ENCODE data around the gene MEI1.
A peak's percentile ranks its signal among the peaks of the same experiment; 100 is the strongest.

MEI1 gene

GRCh38 chr22:41742918-41743317 lies 43.6 kb downstream of the MEI1 start:
- DNase-seq (ENCODE audit: low read depth): no peak

GRCh38 chr22:41745968-41746367 lies 46.7 kb downstream of the MEI1 start:
- DNase-seq (ENCODE audit: low read depth): no peak

DNA sequence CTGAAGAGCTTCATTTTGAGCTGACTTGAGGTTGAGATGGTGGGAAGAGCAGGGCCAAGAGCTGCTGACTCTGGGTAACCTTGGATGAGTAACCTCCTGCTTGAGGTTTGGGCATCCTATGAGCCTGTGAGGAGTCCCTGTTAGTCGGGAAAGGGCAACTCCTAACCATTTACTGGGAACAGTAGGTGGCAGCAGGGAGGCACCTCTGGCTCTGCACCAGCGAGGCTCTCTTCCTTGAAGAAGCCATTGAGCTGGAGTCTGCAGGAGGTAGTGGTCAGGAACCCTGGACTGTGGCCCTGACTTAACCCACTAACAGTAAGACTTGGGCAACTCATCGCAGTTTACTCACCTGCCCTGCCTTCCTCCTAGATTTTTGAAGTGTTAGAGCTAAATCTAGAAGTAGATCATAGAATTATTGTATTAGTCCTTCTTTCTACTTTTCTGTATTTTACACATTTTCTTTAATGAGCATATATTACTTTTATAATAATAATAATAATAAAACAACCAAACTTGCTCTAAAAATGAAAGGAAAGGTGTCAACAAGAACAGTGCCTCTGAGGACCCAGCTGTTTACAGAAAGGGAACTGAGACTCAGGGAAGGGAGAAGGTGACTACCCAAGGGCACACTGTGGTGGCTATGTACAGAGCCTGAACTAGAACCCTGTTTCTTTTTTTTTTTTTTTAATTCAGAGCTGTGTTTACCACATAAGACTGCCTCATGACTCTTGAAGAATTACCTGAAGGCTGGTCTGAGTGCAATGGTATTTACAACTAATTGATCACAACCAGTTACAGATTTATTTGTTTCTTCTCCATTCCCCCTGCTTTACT lies 47.5 kb downstream of the MEI1 start:
- peak; percentile 90 for DNase-seq (ENCODE audit: low read depth)

GRCh38 chr22:41752011-41752970 lies 53.0 kb downstream of the MEI1 start:
- no peak for DNase-seq (ENCODE audit: low read depth)

DNA sequence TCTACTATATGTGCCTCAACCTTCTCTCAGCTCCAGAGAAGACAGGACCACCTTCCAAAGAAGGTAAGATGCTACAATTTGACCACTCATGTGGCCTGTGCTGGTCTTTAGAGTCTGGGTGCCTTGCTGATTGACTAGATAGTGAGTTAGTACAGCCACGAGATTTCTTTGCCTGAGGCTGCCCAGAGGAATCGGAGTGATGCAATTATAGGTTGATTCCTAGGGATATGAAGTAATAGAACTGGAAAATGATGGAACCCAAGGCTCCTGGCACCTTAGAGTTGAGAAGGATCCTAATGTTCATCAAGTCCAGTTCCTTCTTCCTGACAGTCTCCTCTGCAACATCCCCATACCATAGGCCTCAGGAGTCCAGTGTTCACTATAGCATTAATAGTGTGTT lies 54.7 kb downstream of the MEI1 start:
- DNase-seq (ENCODE audit: low read depth): no peak

DNA sequence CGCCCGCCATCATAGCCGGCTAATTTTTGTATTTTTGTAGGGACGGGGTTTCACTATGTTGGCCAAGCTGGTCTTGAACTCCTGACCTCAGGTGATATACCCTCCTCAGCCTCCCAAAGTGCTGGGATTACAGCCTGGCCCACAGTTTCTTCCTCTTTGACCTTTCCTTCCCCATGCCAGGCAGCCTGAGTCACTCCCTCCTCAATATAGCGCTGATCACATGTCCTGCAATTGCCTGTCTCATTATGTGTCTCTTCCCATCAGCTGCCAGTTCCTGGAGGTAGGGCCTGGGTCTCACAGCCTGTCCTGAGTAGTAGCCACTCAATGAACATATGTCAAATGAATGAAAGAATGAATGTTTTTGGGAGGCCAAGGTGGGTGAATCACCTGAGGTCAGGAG lies 58.2 kb downstream of the MEI1 start:
- no peak for DNase-seq (ENCODE audit: low read depth)

DNA sequence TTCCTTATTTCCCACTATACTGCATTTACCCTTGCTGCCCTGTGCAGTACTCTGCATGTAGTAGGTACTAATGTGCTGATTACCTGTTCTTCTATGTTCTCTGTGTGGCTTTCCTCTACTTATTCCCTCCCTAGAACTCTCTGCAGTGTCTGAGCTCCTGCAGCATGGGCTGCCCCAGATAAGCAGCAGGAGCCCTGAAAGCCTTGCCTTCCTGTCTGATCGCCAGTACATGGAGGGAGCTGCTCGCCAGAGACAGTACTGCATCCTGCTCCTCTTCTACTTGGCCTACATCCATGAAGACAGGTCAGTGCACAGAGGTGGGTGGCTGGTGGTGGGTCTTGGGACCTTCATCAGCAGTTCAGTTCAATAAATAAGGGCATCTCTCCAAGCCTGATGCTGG lies 58.9 kb downstream of the MEI1 start:
- DNase-seq (ENCODE audit: low read depth): no peak

DNA sequence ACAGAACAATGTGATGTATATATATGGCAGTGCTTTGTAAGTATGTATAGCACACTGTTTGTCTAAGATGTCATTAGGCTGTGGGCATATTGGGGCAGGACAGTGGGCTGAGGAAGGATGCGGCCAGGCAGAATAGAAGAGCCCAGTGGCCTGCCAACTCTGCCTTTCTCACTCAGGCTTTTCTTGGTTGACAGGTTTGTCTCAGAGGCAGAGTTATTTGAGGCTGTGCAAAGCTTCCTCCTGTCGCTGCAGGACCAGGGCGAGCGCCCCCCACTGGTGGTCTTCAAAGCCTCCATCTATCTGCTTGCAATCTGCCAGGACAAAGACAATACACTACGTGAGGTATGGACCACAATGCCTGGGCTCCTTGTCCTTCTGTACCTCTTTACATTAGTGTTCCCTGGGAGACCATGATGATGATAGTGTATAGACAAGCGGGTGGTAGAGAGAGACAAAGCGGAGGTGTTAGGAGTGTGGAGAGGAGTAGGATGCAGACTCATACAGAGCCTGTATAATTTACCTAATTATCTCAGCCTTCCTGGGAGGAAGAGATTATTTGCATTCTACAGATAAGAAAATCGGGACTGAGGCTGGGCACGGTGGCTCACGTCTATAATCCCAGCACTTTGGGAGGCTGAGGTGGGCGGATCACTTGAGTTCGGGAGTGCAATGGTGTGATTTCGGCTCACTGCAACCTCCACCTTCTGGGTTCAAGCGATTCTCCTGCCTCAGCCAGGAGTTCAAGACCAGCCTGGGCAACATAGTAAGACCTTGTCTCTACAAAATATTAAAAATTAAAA lies 63.9 kb downstream of the MEI1 start:
- peak; percentile 39 for DNase-seq (ENCODE audit: low read depth)

DNA sequence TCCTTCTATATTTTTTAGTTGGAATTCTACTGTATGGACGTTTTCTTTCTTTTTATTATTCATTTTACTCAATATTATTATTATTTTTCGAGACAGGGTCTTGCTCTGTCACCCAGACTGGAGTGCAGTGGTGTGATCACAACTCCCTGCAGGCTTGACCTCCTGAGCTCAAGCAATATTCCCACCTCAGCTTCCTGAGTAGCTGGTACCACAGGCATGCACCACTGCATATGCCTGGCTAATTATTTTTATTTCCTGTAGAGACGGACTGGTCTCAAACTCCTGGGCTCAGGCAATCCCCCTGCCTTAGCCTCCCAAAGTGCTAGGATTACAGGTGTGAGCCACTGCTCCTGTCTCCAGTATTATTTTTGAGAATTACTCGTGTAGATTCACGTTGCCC lies 67.2 kb downstream of the MEI1 start:
- DNase-seq (ENCODE audit: low read depth): no peak

GRCh38 chr22:41768430-41768829 lies 69.1 kb downstream of the MEI1 start:
- peak; percentile 82 for DNase-seq (ENCODE audit: low read depth)

DNA sequence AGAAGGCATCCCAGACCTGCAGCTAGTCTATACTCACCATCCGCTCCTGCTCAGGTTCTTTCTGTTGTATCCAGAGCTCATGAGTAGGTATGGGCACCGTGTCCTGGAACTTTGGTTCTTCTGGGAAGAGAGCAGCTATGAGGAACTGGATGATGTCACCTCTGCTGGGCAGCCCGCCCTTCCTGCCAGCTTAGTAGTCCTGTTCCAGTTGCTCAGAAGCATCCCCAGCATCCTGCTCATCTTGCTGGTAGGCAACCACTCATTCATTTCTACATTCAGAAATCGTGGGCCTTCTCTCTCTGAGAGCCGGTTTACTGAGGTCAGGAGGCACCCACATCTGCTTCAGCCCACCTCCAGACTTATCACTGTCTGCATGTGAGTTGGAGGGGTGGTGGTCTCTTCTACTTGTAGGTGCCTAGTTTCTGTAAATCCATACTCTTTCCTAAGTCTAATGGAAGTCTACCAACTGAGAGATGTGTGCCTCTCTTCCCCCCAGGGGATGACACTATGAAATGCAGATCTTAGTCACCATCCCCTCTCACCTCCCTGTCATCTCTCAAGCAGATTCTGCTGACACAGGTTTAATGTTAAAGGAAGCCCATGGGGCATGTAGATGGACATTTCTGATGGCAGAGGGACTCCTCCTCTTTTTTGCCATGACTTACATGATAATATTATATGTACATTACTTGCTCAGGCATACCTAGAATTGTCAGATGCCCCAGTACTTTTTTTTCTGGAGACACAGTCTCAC lies 71.6 kb downstream of the MEI1 start:
- DNase-seq (ENCODE audit: low read depth): peak; percentile 77

DNA sequence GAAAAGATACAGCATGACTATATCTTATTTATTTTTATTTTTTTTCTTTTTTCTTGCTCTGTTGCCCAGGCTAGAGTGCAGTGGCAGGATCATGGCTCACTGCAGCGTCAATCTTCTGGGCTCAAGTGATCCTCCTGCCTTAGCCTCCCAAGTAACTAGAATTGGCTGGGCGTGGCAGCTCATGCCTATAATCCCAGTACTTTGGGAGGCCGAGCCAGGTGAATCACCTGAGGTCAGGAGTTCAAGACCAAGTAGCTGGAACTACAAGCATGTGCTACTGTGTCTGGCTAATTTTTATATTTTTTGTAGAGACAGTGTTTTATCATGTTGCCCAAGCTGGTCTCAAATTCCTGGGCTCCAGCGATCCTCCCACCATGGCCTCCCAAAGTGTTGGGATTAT lies 72.9 kb downstream of the MEI1 start:
- peak; percentile 14 for DNase-seq (ENCODE audit: low read depth)

GRCh38 chr22:41772645-41773044 lies 73.3 kb downstream of the MEI1 start:
- DNase-seq (ENCODE audit: low read depth): peak; percentile 67

DNA sequence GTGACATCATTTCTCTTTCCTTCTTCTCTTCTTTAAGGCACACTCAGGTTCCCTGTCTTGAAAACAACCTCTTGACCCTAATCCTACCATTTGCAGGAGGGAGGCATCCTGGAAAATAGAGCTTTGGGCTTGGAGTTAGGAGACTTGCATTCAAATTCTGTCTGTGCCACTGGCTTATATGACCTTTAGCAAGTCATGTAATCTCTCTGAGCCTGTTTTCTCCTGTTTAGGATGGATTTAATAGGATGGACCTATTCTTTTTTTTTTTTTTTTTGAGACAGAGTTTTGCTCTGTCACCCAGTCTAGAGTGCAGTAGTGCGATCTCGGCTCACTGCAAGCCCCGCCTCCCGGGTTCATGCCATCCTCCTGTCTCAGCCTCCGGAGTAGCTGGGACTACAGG lies 76.0 kb downstream of the MEI1 start:
- DNase-seq (ENCODE audit: low read depth): no peak

GRCh38 chr22:41775976-41776375 lies 76.7 kb downstream of the MEI1 start:
- peak; percentile 15 for DNase-seq (ENCODE audit: low read depth)

DNA sequence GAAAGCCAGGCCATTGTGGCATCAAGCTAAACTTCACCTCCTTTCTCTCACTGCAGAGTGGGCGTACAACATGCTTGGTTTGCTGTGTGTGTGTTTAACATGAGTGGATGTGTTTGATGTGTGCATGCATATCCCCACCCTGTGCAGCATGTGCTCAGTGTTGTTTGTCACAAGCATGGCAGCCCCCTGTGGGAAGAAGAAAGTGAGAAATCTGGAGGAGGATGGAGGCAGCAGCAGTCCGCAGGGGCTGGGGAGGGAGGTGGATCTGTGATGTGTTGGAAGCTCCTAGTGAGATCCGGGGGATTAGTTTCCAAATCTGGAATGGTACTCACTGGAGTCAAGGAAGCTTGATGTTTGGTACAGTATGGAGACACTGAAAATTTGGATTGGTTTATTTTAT lies 77.1 kb downstream of the MEI1 start:
- DNase-seq (ENCODE audit: low read depth): no peak

DNA sequence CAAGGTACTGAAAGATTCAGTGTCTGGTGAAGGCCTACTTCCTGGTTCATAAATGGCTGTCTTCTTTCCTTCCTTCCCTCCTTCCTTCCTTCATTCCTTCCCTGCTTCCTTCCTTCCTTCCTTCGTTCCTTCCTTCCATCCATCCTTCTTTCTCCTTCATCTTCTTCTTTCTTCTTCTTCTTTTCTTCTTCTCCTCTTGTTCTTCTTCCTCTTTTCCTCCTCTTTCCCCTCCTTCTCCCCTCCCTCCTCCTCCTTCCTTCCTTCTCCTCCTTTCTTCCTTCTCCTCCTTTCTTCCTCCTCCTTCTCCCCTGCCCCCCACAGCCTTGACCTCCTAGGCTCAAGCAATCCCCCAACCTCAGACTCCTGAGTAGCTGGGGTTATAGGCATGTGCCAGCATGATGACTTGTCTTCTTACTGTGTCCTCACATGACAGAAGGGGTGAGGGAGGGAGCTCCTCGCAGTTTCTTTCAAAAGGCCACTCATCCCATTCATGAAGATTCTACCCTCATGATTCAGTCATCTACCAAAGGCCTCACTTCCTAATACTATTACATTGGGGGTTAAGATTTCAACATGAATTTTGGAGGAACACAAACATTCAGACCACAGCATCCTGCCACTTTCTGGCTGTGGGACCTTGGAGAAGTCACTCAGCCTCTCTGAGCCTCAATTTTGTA lies 78.6 kb downstream of the MEI1 start:
- peak; percentile 13 for DNase-seq (ENCODE audit: low read depth)

- no peak for DNase-seq (ENCODE audit: low read depth)
Observed at GRCh38 chr22:41779929-41780505, 80.7 kb downstream of the MEI1 start.

DNA sequence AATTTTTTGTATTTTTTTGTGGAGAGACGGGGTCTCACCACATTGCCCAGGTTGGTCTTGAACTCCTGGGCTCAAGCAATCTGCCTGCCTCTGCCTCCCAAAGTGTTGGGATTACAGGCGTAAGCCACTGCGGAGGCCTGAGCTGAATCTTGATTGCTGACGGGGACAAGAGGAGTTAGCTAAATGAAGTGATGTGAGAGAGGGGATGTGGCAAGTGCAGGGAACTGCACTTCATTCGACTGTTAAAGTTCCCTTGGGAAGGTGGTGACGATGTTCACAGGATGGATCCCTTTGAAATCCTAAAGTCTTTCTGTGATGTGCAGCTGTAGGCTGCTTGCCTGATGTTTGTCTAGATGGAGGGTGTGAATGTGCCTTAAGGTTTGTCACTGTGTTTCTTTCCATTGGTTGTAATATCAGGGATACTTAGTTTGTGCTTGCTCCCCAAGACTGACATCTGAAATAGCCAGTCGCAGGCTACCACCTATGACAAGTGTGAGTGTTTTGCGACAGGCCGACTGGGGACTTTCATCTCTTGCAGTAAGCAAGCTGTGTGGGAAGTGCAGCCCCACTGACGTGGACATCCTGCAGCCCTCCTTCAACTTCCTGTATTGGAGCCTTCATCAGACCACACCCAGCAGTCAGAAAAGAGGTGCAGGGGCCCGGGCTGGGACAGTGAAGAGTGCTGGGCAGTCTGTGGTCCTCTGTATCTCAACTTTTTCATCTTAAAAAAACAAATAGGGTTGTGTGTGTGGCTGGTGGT lies 81.6 kb downstream of the MEI1 start:
- DNase-seq (ENCODE audit: low read depth): peak; percentile 69

- no peak for DNase-seq (ENCODE audit: low read depth)
Observed at GRCh38 chr22:41781507-41781906, 82.2 kb downstream of the MEI1 start.
